Stimulated activated naive CD8-positive, alpha-beta T cell treated with anti-CD3 and anti-CD28 coated beads, Interleukin-15, Interleukin-2, amounts not matched to agents 100 ng/mL and 50 ng/mL, for 24 hours (primary cell): Measurements from ENCODE around the gene PPP3CA.

Source experiments
- H3K27ac Mint-ChIP-seq: one replicate; pipeline ENCODE4 v1.8.0; 2021; ENCODE audit warnings: mild to moderate bottlenecking, mixed read lengths
- H3K27me3 Mint-ChIP-seq: one replicate; pipeline ENCODE4 v1.8.0; 2021; ENCODE audit warnings: mixed read lengths
- H3K36me3 Mint-ChIP-seq: one replicate; pipeline ENCODE4 v1.8.0; 2021; ENCODE audit warnings: low read depth, mixed read lengths
- H3K4me1 Mint-ChIP-seq: one replicate; pipeline ENCODE4 v1.8.0; 2021; ENCODE audit warnings: low read depth, mixed read lengths
- H3K4me3 Mint-ChIP-seq: one replicate; pipeline ENCODE4 v1.8.0; 2021; ENCODE audit warnings: mild to moderate bottlenecking, mixed read lengths
- H3K9me3 Mint-ChIP-seq: one replicate; pipeline ENCODE4 v1.8.0; 2021; ENCODE audit warnings: mixed read lengths

Gene PPP3CA

DNA sequence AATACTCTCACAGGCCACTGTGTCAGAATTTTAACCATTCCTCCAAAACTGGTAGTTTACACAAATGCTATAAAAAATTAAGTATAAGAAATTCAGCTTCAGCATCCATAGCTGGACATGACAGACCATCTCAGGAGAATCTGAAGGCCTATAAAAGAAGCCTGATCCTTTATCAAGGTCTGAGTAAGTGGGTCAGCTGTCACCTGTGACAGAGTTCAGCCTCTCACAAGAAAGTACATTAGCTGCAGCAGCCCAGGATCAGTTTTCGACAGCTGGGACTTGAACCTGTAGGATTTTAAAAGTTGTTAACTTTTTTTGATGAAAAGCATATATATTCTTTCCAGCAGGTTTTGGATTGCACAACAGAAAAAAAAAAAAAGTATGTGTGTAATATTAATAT, 60.7 kb downstream of the PPP3CA start:
- Mint-ChIP-seq H3K4me1 (peaks cover 66% of the 10 kb centered on the region), H3K27me3 (no peaks in the 10 kb centered on the region), H3K36me3 (no peaks in the 10 kb centered on the region), H3K27ac (no peak overlapping the region), H3K4me3 (no peak overlapping the region), H3K9me3 (no peaks in the 10 kb centered on the region)

DNA sequence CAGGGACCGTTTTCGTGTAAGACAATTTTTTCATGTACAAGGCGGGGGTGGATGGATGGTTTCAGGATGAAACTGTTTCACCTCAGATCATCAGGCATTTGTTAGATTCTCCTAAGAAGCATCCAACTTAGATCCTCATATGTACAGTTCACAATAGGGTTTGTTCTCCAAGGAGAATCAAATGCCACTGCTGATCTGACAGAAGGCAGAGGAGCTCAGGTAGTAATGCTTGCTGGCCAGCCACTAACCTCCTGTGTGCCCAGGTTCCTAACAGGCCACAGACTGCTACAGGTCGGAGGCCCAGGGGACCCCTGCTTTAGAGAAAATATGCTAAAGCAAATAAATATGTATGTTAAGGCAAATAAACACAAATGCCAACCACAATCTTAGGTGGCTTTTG, 61.3 kb downstream of the PPP3CA start:
- no peak overlapping the region for H3K27ac Mint-ChIP-seq
- H3K9me3 Mint-ChIP-seq, result no peaks in the 10 kb centered on the region
- no peaks in the 10 kb centered on the region for H3K27me3 Mint-ChIP-seq
- H3K4me1 Mint-ChIP-seq, result peaks cover 64% of the 10 kb centered on the region
- no peak overlapping the region for H3K4me3 Mint-ChIP-seq
- H3K36me3 Mint-ChIP-seq, result no peaks in the 10 kb centered on the region

DNA sequence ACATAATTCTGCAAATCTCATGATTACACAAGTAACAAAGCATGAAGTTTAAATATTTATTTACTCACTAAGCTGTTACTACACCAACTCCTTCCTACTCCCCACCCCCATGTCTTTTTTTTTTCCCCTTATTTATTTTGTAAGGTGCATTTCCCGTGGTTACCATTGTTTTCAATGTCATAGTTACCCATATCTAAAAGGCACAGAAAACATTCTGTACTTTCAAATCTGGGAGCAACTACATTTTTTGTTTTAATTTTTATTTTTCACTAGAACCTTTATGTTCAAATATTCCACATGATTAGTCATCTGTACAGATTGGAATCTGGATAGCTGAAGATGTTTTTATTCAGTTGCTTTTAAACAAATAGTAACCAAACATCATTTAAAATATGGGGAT, 62.8 kb downstream of the PPP3CA start:
- Mint-ChIP-seq H3K27me3 (no peaks in the 10 kb centered on the region), H3K9me3 (no peaks in the 10 kb centered on the region), H3K4me1 (peaks cover 65% of the 10 kb centered on the region), H3K4me3 (no peak overlapping the region), H3K36me3 (no peaks in the 10 kb centered on the region), H3K27ac (no peak overlapping the region)

DNA sequence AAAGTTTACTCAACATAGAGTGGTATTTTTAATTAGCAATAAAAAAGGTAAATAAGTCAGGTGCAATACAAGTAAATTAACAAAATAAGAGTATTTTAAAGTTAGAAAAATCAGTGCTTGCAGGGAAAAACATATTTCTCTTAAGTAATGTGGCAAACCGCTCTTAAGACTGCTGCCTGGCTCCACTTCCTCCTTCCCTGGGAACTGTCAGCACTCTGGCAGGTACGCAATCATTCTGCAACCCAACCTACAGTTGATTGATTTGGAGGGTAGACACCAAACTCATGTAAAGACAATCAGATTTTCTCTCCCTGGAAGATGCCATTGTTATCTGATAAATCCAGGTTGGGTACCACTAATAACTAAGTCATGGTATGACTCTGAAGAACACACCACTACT, 63.9 kb downstream of the PPP3CA start:
- Mint-ChIP-seq H3K36me3 (no peaks in the 10 kb centered on the region), H3K4me1 (peaks cover 67% of the 10 kb centered on the region), H3K4me3 (no peak overlapping the region), H3K27me3 (no peaks in the 10 kb centered on the region), H3K27ac (no peak overlapping the region), H3K9me3 (no peaks in the 10 kb centered on the region)

DNA sequence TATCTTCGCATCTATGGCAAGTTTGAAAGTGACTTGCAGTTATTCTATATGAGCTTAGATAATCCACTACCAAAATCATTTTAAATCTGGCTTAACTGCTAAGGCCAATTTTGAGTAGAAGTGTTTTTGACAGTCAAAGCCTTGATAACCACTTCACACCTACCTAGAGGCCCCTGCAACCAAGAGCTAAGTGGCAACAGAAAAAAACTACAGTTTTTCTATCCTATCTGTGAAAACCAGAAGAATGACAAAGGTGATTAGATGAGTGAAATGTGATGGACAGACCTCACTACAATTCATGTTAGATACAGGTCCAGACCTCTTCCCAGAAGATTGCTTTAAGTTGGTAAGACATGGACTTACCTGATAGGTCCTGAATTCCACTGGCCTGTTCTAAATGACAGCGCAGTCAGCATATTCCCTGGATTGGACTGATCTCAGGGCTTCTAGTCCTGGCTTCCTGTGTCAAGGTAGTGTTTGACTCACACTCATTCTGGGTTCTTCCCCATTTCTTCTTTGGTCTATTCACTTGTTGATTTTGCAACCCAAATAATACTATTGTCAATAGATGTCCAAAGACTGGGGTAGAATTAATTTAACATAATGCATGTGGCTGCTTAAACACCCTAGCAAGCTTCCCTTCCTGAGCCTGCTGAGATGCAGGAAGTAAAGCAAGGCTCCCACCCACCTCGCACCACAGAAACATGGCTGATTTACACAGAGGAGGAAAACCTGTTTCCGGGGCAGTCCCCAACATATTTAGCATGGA, 65.1 kb downstream of the PPP3CA start:
- H3K27ac Mint-ChIP-seq, result peak overlapping the region; percentile 49
- H3K4me1 Mint-ChIP-seq, result peaks cover 62% of the 10 kb centered on the region
- H3K27me3 Mint-ChIP-seq, result no peaks in the 10 kb centered on the region
- H3K36me3 Mint-ChIP-seq, result no peaks in the 10 kb centered on the region
- H3K9me3 Mint-ChIP-seq, result no peaks in the 10 kb centered on the region
- H3K4me3 Mint-ChIP-seq, result peak overlapping the region; percentile 47

DNA sequence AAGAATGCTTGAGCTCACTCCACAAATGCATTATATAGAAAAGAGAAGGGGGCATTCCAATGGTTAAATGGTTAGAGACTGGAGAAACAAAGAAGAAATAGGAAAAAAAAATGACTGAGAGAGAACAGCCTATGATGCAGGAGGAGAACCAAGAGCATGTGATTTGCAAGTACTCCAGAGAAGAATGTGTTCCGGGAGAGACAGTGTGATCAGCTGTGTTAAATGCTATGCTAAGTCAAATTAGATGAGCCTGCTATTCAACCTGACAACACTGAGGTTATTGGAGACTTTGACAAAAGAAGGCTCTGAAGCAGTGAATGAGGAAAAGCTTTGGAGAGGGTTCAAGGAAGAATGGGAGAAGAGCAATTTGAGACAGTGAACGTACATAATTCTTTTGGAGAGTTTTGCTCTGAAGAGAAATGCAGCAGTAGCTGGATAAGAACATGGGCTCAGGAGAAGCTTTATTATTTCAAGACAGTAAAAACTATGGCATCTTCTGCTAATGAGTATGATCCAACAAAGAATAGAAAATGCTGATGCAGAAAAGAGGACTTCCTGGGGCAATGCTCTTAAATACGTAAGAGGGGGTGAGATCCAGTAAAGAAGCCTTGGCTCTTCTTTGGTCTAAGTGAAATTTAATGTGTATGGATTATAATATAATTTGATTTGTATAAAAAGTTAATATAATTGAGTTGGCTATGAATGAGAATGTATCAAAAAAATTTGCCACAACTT, 66.3 kb downstream of the PPP3CA start:
- no peaks in the 10 kb centered on the region for H3K9me3 Mint-ChIP-seq
- H3K27ac Mint-ChIP-seq, result no peak overlapping the region
- no peaks in the 10 kb centered on the region for H3K27me3 Mint-ChIP-seq
- no peak overlapping the region for H3K4me3 Mint-ChIP-seq
- H3K36me3 Mint-ChIP-seq, result no peaks in the 10 kb centered on the region
- H3K4me1 Mint-ChIP-seq, result peaks cover 62% of the 10 kb centered on the region

DNA sequence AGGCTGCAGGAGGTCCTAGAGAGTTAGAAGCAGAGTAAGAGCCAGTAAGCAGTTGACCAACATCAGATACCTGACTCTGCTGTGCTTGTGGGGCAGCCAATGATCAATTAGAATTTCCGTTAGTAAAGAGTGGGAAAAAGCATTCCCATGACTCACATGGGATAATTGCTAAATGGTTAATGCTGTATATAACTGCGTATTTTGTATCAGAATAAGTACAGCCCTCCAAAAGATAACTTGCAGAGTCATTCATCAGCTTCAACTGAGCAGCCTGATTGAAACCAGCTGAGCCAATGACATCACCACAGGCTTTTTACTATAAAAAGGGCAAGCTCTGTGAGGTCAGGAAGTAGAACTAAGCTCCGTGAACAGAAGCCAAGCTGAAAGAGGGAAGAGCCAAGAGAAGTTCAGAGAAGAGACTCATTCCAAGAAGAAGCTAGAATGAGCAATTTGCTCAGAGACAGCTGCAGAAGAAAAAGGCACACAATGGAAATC, 67.9 kb downstream of the PPP3CA start:
- Mint-ChIP-seq H3K36me3 (no peaks in the 10 kb centered on the region), H3K27me3 (no peaks in the 10 kb centered on the region), H3K9me3 (no peaks in the 10 kb centered on the region), H3K4me1 (peaks cover 62% of the 10 kb centered on the region), H3K27ac (peak overlapping the region; percentile 58), H3K4me3 (peak overlapping the region; percentile 9)

DNA sequence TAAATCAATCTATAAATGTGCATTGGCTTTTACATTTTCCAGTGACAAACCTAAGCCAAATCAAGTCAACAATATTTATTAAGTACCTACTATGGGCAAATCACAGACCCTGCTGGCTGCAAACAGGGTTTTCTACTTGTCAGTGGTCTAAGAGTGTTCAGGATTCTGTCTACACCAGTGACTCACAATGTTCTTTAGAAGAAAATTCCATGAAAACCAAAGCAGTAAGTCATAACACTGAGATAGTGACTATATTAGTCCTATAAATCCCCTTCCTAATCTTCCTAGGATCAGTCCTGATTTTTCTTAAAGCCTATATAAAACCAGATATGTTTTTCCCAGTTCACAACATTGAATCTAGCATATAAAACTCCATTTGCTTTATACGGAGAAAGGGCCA, 69.7 kb downstream of the PPP3CA start:
- Mint-ChIP-seq H3K27ac (no peak overlapping the region), H3K4me3 (no peak overlapping the region), H3K36me3 (no peaks in the 10 kb centered on the region), H3K27me3 (no peaks in the 10 kb centered on the region), H3K4me1 (peaks cover 50% of the 10 kb centered on the region), H3K9me3 (no peaks in the 10 kb centered on the region)

DNA sequence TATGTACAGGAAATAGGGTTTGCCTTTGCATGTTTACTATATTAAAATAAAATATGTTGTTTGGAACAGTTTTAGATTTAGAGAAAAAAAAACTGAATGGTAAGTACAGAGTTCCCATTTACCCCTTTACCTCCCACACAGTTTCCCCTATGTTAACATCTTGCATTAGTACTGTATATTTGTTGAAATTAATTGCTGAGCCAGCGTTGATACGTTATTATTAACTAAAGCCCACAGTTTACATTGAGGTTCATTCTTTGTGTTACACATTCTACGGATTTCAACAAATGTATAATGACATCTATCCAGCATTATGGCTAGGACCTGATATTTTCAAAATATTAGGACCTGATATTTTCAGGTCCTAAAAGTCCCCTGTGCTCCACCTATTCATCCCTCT, 70.7 kb downstream of the PPP3CA start:
- H3K9me3 Mint-ChIP-seq, result no peaks in the 10 kb centered on the region
- no peak overlapping the region for H3K4me3 Mint-ChIP-seq
- H3K27me3 Mint-ChIP-seq, result no peaks in the 10 kb centered on the region

DNA sequence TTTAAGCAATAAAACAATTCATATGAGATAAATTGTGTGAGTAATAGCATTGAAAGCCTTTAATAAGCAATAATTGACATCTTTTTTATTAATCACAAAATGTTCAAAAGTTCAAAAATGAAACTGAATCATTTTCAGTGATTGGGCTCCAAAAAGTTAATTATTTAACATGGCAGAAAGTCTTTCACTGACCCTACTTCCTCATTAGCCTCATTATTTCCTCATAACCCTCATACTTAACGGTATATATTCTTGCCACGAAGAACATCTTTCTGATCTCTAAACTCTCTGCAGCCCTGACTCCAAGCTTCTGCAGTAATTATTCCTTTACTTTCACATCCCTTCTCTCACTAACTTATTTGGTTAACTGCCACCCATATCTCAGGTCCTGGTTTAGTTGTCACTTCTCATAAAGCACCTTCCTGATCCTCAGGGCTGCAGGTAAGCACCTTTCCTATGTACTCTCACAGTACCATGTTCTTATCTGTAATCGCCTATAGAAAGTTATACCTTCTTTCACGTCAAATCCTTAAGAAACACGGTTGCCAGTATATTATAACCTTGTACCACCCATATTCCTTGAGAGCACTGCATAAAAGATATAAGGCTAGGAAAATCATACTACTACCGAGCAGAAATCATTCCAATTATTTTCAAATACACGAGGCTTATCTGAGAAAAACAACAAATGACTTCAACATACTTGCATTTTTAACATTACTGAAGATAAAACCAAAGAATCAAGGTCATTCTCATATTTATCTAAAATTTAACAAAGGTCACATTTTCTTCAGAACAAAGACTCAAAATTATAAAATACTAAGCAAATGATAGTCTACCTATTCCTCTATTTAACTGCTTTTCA, 72.2 kb downstream of the PPP3CA start:
- Mint-ChIP-seq H3K27ac (peak overlapping the region; percentile 19), H3K36me3 (no peaks in the 10 kb centered on the region), H3K9me3 (no peaks in the 10 kb centered on the region), H3K4me1 (peaks cover 35% of the 10 kb centered on the region), H3K27me3 (no peaks in the 10 kb centered on the region), H3K4me3 (no peak overlapping the region)

More for the DNA sequence above, 70.7 kb downstream of the PPP3CA start:
- no peak overlapping the region for H3K27ac Mint-ChIP-seq
- H3K36me3 Mint-ChIP-seq, result no peaks in the 10 kb centered on the region
- peaks cover 41% of the 10 kb centered on the region for H3K4me1 Mint-ChIP-seq

DNA sequence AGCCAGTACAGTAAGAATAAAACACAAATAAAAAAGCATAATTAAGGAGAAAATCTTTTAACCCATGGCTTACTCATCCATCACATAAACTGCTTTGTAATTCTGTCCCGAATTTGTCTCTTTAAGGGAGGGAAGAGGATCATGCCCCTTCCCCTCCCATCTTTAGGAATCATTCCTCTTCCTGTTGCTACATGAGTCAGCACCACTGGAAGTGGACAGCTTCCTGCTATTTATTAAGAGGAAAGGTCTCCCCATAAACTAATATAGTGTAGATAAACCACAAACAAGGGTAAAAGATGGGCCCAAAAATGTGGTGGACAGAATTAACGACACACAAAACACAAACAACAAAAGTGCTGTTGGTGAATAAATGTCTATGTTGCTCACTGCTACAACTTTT, 75.8 kb downstream of the PPP3CA start:
- Mint-ChIP-seq H3K27me3 (no peaks in the 10 kb centered on the region), H3K27ac (no peak overlapping the region), H3K9me3 (no peaks in the 10 kb centered on the region), H3K4me1 (peaks cover 14% of the 10 kb centered on the region), H3K36me3 (no peaks in the 10 kb centered on the region), H3K4me3 (no peak overlapping the region)

DNA sequence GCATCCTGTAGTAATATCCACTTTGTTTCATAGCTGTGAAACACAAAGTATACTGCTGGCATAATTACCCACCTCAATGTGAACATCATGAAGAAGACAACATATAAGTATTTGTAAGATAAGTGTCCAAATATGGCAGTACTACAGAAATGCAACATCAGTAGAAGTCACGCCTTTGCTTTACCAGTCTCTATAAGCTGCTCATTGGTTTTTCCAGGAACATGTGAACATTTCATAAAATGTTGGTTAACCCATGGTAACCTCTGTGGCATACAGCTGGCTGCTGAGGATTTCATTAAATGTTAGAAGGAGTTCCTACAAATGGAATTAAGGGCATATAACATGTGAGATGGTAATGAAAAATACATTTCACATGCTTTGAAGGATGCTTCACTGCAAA, 77.6 kb downstream of the PPP3CA start:
- no peak overlapping the region for H3K27ac Mint-ChIP-seq
- no peaks in the 10 kb centered on the region for H3K36me3 Mint-ChIP-seq
- no peaks in the 10 kb centered on the region for H3K9me3 Mint-ChIP-seq
- no peaks in the 10 kb centered on the region for H3K27me3 Mint-ChIP-seq
- peaks cover 16% of the 10 kb centered on the region for H3K4me1 Mint-ChIP-seq
- no peak overlapping the region for H3K4me3 Mint-ChIP-seq

DNA sequence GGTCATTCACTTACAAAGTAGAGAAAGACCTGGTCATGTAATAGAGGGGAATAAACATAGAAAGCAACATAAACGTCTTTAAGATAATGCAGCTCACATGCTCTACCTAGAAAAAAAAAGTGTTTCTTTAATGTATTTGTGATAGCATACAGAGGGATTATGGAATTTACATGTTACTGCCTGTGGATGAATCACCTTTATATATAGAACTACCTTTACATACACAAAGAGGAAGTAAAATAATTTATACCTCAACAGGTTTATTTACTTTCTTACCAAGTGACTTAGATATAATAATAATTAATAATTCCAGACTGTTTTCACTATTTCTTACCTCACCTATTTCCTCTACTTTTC, 81.5 kb downstream of the PPP3CA start:
- no peaks in the 10 kb centered on the region for H3K27me3 Mint-ChIP-seq
- H3K27ac Mint-ChIP-seq, result no peak overlapping the region
- no peaks in the 10 kb centered on the region for H3K36me3 Mint-ChIP-seq
- H3K9me3 Mint-ChIP-seq, result no peaks in the 10 kb centered on the region
- no peak overlapping the region for H3K4me3 Mint-ChIP-seq
- H3K4me1 Mint-ChIP-seq, result peaks cover 37% of the 10 kb centered on the region

DNA sequence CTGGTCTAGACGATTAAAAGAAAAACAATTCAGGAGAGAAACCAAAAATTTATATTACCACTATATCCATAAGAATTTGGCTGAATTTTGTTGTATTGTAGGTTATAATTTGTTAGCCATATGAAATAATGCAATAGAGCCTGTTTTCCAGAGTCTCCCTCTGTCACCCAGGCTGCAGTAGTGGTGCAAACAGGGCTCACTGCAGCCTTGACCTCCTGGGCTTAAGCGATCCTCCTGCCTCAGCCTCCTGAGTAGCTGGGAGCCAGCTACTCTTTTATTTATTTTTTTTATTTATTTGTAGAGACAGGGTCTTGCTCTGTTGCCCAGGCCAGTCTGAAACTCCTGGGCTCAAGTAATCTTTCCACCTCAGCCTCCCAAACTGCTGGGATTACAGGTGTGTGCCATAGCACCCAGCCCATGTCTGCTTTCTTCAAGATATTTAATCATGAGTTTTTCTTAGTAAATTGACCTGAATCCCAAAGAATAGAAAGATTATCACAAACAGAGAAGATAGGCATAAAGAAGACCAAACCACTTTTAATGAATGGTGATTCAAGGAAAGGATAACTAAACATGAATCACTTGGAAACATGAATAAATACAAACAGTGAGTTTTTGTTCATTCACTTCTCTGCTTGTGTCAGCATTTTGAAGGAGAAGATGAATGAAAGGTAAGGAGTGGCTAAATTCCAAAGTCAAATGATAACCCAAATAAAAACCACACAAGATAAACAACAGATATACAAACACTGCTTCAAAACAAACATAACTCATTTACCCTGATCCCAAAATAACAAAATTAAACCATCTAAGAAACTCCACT, 82.1 kb downstream of the PPP3CA start:
- Mint-ChIP-seq H3K36me3 (no peaks in the 10 kb centered on the region), H3K9me3 (no peaks in the 10 kb centered on the region), H3K4me1 (peaks cover 42% of the 10 kb centered on the region), H3K27me3 (no peaks in the 10 kb centered on the region), H3K4me3 (no peak overlapping the region), H3K27ac (no peak overlapping the region)
